Panc1 (cell line): ENCODE data around the gene FREM1. TPM values are rescaled to one million over a fixed set of nuclear protein-coding genes. Genes with fewer than 3 reads are reported as not detected.

Experiments used
- ATAC-seq: fragments of 200-7000 bp; cut with Tn5 transposase; 2 replicates; pipeline ENCODE4 v1.9.1; 2020; ENCODE audit warnings: mild to moderate bottlenecking, moderate library complexity
- BruUV-seq: library from RNA; stranded (reverse); fragments of 400-500 nt; replicated peaks from 2 replicates; lab custom pipeline; 2021; lab: Mats Ljungman, UMichigan
- CTCF ChIA-PET: fragments of 300-600 bp; sonication (Branson Sonifier 250); formaldehyde crosslinking; loops from one replicate; lab custom pipeline; 2022; ENCODE audit warnings: antibody characterized with exemption; lab: Charles Lee
- POLR2A ChIA-PET: fragments of 300-600 bp; sonication (Branson Sonifier 250); formaldehyde crosslinking; loops from one replicate; lab custom pipeline; 2022; ENCODE audit warnings: antibody characterized with exemption; lab: Charles Lee
- DNase-seq: peaks from one replicate; pipeline ENCODE4 v3.0.0-alpha.2; 2010; ENCODE audit warnings: low read depth, low spot score
- H3K27ac ChIP-seq: 2 replicates; pipeline ENCODE4 v1.5.1; 2011; ENCODE audit warnings: mild to moderate bottlenecking, low read length, inconsistent platforms
- H3K27me3 ChIP-seq: fragments of 200-500 bp; sonication (Bioruptor generic); 2 replicates; pipeline ENCODE4 v1.6.0; 2014; ENCODE audit warnings: low read length, inconsistent platforms; ENCODE audit not compliant: control insufficient read depth, insufficient read depth
- H3K36me3 ChIP-seq: fragments of 200-500 bp; sonication (Bioruptor generic); 2 replicates; pipeline ENCODE4 v1.5.1; 2014; ENCODE audit warnings: inconsistent platforms, mild to moderate bottlenecking, low read length, moderate library complexity; ENCODE audit not compliant: control insufficient read depth, insufficient read depth
- H3K4me1 ChIP-seq: 2 replicates; pipeline ENCODE4 v1.5.1; 2011; ENCODE audit warnings: inconsistent platforms, mild to moderate bottlenecking, low read length, moderate library complexity; ENCODE audit not compliant: control insufficient read depth, insufficient read depth
- H3K4me3 ChIP-seq, 2 experiments: 2 replicates each; pipeline ENCODE4 v1.5.1; 2011 to 2012; ENCODE audit warnings: low read depth in 2 of 2, low read length in 2 of 2, mild to moderate bottlenecking in 2 of 2, inconsistent platforms in 1 of 2, moderate library complexity in 1 of 2
- H3K9me3 ChIP-seq: fragments of 200-500 bp; sonication (Bioruptor generic); 2 replicates; pipeline ENCODE4 v1.5.1; 2014; ENCODE audit warnings: low read depth, mild to moderate bottlenecking, inconsistent platforms, low read length, moderate library complexity; ENCODE audit not compliant: control insufficient read depth, insufficient read depth
- CTCF ChIP-seq: fragments of 450-650 bp; IDR thresholded peaks from 2 replicates; pipeline ENCODE4 v1.5.1; 2017; ENCODE audit warnings: mild to moderate bottlenecking
- POLR2AphosphoS5 ChIP-seq: IDR thresholded peaks from 2 replicates; pipeline ENCODE4 v1.6.1; 2012; ENCODE audit warnings: mild to moderate bottlenecking, low read depth, low read length, moderate library complexity
- REST ChIP-seq, 2 experiments: IDR thresholded peaks; 2 replicates each; pipeline ENCODE4 v1.6.1; 2011 to 2012; ENCODE audit warnings: low read depth in 2 of 2, control low read depth in 1 of 2, low read length in 1 of 2, mild to moderate bottlenecking in 1 of 2, moderate library complexity in 1 of 2; ENCODE audit not compliant: insufficient read depth in 1 of 2
- SIN3A ChIP-seq: IDR thresholded peaks from 2 replicates; pipeline ENCODE4 v1.6.1; 2012; ENCODE audit warnings: low read depth, mild to moderate bottlenecking, low read length, moderate library complexity, borderline replicate concordance; ENCODE audit not compliant: insufficient read depth
- TCF7L2 ChIP-seq: IDR thresholded peaks from 2 replicates; pipeline ENCODE4 v1.6.1; 2011; ENCODE audit warnings: mild to moderate bottlenecking, low read depth, low read length, inconsistent platforms
- in situ Hi-C: cut with HindIII; loops from 2 replicates; pipeline ENCODE4 v1.10.0; 2016; ENCODE audit warnings: low sequenced_read_pairs, low pct_unique_long_range_greater_than_20kb
- intact Hi-C: fragments of 100-400 bp; cut with micrococcal nuclease; formaldehyde crosslinking; loops from one replicate; pipeline ENCODE4 v1.10.0; 2022; ENCODE audit not compliant: unreplicated experiment
- total RNA-seq: library from RNA; stranded (reverse); gene quantifications from one replicate; pipeline ENCODE4 v1.2.1, GENCODE V29; 2021; ENCODE audit not compliant: unreplicated experiment

FREM1 gene
- total RNA-seq, 1 experiment from 2014 or later = not detected

- ChIA-PET POLR2A (no interaction called here), CTCF (no interaction called here)
- no peak for DNase-seq
- Histone ChIP-seq H3K36me3 (no peaks in the 10 kb centered on the region), H3K27ac (no peak overlapping the region), H3K4me1 (no peaks in the 10 kb centered on the region), H3K9me3 (no peaks in the 10 kb centered on the region), H3K27me3 (no peaks in the 10 kb centered on the region), H3K4me3 (no peak overlapping the region)
- ATAC-seq = no peak
- in situ Hi-C loops (no loop called here), intact Hi-C loops (no loop called here)
- TF ChIP-seq CTCF = no peak
- TF ChIP-seq SIN3A = no peak
- no peak for TF ChIP-seq TCF7L2
- no TSS peak for BruUV-seq
Observed at GRCh38 chr9:14842269-14842668, 68.0 kb downstream of the FREM1 start.

GRCh38 chr9:14838701-14839100 is 71.5 kb downstream of the FREM1 start:
- Histone ChIP-seq H3K4me3 (no peak overlapping the region), H3K9me3 (no peaks in the 10 kb centered on the region), H3K27ac (no peak overlapping the region), H3K27me3 (no peaks in the 10 kb centered on the region), H3K36me3 (no peaks in the 10 kb centered on the region), H3K4me1 (no peaks in the 10 kb centered on the region)
- ChIA-PET POLR2A (no interaction called here), CTCF (no interaction called here)
- BruUV-seq = no TSS peak
- in situ Hi-C loops = no loop called here
- intact Hi-C loops = no loop called here
- DNase-seq (no peak), ATAC-seq (no peak)
- TF ChIP-seq CTCF = no peak
- no peak for TF ChIP-seq SIN3A
- TF ChIP-seq TCF7L2 = no peak
- no peak for TF ChIP-seq REST (IDR thresholded peaks at IDR 0.05; ENCODE audit: insufficient read depth in 1 of 2, low read depth in 2 of 2, low read length in 1 of 2)

- no peak overlapping the region for H3K27ac ChIP-seq
- in situ Hi-C loops (no loop called here), intact Hi-C loops (no loop called here)
- BruUV-seq = no TSS peak
- DNase-seq (no peak), ATAC-seq (no peak)
- ChIA-PET POLR2A (no interaction called here), CTCF (no interaction called here)
- TF ChIP-seq TCF7L2 (no peak), CTCF (no peak), POLR2AphosphoS5 (no peak), REST (IDR thresholded peaks at IDR 0.05; ENCODE audit: insufficient read depth in 1 of 2, low read depth in 2 of 2, low read length in 1 of 2) (no peak)
- H3K27me3 ChIP-seq = no peaks in the 10 kb centered on the region
- no peaks in the 10 kb centered on the region for H3K9me3 ChIP-seq
- no peaks in the 10 kb centered on the region for H3K36me3 ChIP-seq
- no peak overlapping the region for H3K4me3 ChIP-seq
- H3K4me1 ChIP-seq = no peaks in the 10 kb centered on the region
Observed at GRCh38 chr9:14836885-14837284, 73.3 kb downstream of the FREM1 start.
